HEK293 (cell line): ENCODE data around the gene SRP14.

ENCODE experiments used
- CTCF ChIA-PET: fragments of 350-600 bp; formaldehyde crosslinking; extraction: SDS; loops from one replicate; lab custom pipeline; 2021; ENCODE audit warnings: antibody characterized with exemption; lab: Yijun Ruan, JAX
- POLR2A ChIA-PET: fragments of 300-600 bp; formaldehyde crosslinking; extraction: SDS; loops from one replicate; lab custom pipeline; 2020; ENCODE audit warnings: antibody characterized with exemption, inconsistent platforms; lab: Yijun Ruan, JAX
- H3K27ac ChIP-seq: fragments of 200-500 bp; sonication (Bioruptor generic); 2 replicates; pipeline ENCODE4 v1.5.1; 2014; ENCODE audit warnings: low read depth, low read length, control low read depth, inconsistent platforms; ENCODE audit errors: extremely low read depth
- H3K36me3 ChIP-seq, 2 experiments: fragments of 200-500 bp in 1 of 2; sonication (Bioruptor generic) in 1 of 2; 1 replicate in 1 of 2; 2 replicates in 1 of 2; pipeline ENCODE4 v1.5.1; 2014 to 2017; ENCODE audit warnings: inconsistent platforms in 2 of 2, low read length in 2 of 2; ENCODE audit not compliant: control insufficient read depth in 2 of 2, insufficient read depth in 1 of 2
- H3K4me1 ChIP-seq: fragments of 200-500 bp; sonication (Bioruptor generic); 2 replicates; pipeline ENCODE4 v1.5.1; 2014; ENCODE audit warnings: mild to moderate bottlenecking, low read length, inconsistent platforms; ENCODE audit not compliant: control insufficient read depth, insufficient read depth
- H3K4me3 ChIP-seq: 2 replicates; pipeline ENCODE4 v1.5.1; 2011; ENCODE audit warnings: low read depth, mild to moderate bottlenecking, control low read depth, low read length, moderate library complexity
- H3K9me3 ChIP-seq: fragments of 200-500 bp; sonication (Bioruptor generic); 2 replicates; pipeline ENCODE4 v1.5.1; 2014; ENCODE audit warnings: low read depth, low read length, inconsistent platforms; ENCODE audit not compliant: control insufficient read depth, insufficient read depth
- BCL11A ChIP-seq: fragments of 450-650 bp; formaldehyde crosslinking; IDR thresholded peaks from 2 replicates; pipeline ENCODE4 v1.5.1; 2016; ENCODE audit warnings: low read depth, missing biosample characterization, missing genetic modification characterization
- BCL11B ChIP-seq: fragments of 450-650 bp; formaldehyde crosslinking; IDR thresholded peaks from 2 replicates; pipeline ENCODE4 v1.5.1; 2016; ENCODE audit warnings: low read depth, missing biosample characterization, missing genetic modification characterization
- PATZ1 ChIP-seq: fragments of 450-650 bp; formaldehyde crosslinking; IDR thresholded peaks from 2 replicates; pipeline ENCODE4 v1.5.1; 2016; ENCODE audit warnings: missing biosample characterization, missing genetic modification characterization
- PRDM4 ChIP-seq: fragments of 450-650 bp; formaldehyde crosslinking; IDR thresholded peaks from 2 replicates; pipeline ENCODE4 v1.5.1; 2017; ENCODE audit warnings: missing biosample characterization, missing genetic modification characterization
- SP2 ChIP-seq: fragments of 450-650 bp; formaldehyde crosslinking; IDR thresholded peaks from 2 replicates; pipeline ENCODE4 v1.5.1; 2016; ENCODE audit warnings: missing biosample characterization, missing genetic modification characterization
- ZBTB6 ChIP-seq: fragments of 450-650 bp; formaldehyde crosslinking; IDR thresholded peaks from 2 replicates; pipeline ENCODE4 v1.5.1; 2017; ENCODE audit warnings: missing biosample characterization, missing genetic modification characterization
- ZFP3 ChIP-seq: fragments of 450-650 bp; formaldehyde crosslinking; IDR thresholded peaks from 2 replicates; pipeline ENCODE4 v1.5.1; 2016; ENCODE audit warnings: low read depth, missing biosample characterization, missing genetic modification characterization
- ZNF138 ChIP-seq: fragments of 450-650 bp; formaldehyde crosslinking; IDR thresholded peaks from 2 replicates; pipeline ENCODE4 v1.5.1; 2016; ENCODE audit warnings: missing biosample characterization, missing genetic modification characterization, borderline replicate concordance
- ZNF148 ChIP-seq: fragments of 450-650 bp; formaldehyde crosslinking; IDR thresholded peaks from 2 replicates; pipeline ENCODE4 v1.5.0; 2017; ENCODE audit warnings: missing biosample characterization, missing genetic modification characterization, borderline replicate concordance
- ZNF169 ChIP-seq: fragments of 450-650 bp; formaldehyde crosslinking; IDR thresholded peaks from 2 replicates; pipeline ENCODE4 v1.5.1; 2016; ENCODE audit warnings: missing biosample characterization, missing genetic modification characterization
- ZNF18 ChIP-seq: fragments of 450-650 bp; formaldehyde crosslinking; IDR thresholded peaks from 2 replicates; pipeline ENCODE4 v1.5.1; 2016; ENCODE audit warnings: missing biosample characterization, missing genetic modification characterization
- ZNF223 ChIP-seq: fragments of 450-650 bp; formaldehyde crosslinking; IDR thresholded peaks from 2 replicates; pipeline ENCODE4 v1.5.1; 2016; ENCODE audit warnings: missing biosample characterization, missing genetic modification characterization
- ZNF280C ChIP-seq: fragments of 450-650 bp; formaldehyde crosslinking; IDR thresholded peaks from 2 replicates; pipeline ENCODE4 v1.5.1; 2016; ENCODE audit warnings: missing biosample characterization, missing genetic modification characterization
- ZNF366 ChIP-seq: fragments of 450-650 bp; formaldehyde crosslinking; conservative IDR thresholded peaks from 2 replicates; pipeline ENCODE4 v1.5.1; 2016; ENCODE audit warnings: missing biosample characterization, missing genetic modification characterization
- ZNF423 ChIP-seq: fragments of 450-650 bp; formaldehyde crosslinking; IDR thresholded peaks from 2 replicates; pipeline ENCODE4 v1.5.1; 2016; ENCODE audit warnings: missing biosample characterization, missing genetic modification characterization
- ZNF600 ChIP-seq: fragments of 450-650 bp; formaldehyde crosslinking; IDR thresholded peaks from 2 replicates; pipeline ENCODE4 v1.5.1; 2016; ENCODE audit warnings: missing biosample characterization, missing genetic modification characterization
- ZNF626 ChIP-seq: fragments of 450-650 bp; sonication (Bioruptor Pico); formaldehyde crosslinking; IDR thresholded peaks from 2 replicates; pipeline ENCODE4 v1.5.1; 2018; ENCODE audit warnings: missing biosample characterization, missing genetic modification characterization, inconsistent platforms
- ZNF629 ChIP-seq: fragments of 450-650 bp; formaldehyde crosslinking; IDR thresholded peaks from 2 replicates; pipeline ENCODE4 v1.5.1; 2017; ENCODE audit warnings: missing biosample characterization, missing genetic modification characterization

The SRP14 gene

GRCh38 chr15:40052604-40053003 is 13.6 kb upstream of the SRP14 start (continued):
- TF ChIP-seq ZNF600 (tag by site-specific recombination): 0 out of 2 replicates have a peak, but pooled peaks have one; percentile 19
- TF ChIP-seq, all 188 proteins: peak for 7

GRCh38 chr15:40051616-40052415 is 12.8 kb upstream of the SRP14 start:
- Histone ChIP-seq H3K36me3 (peaks cover 0 to 9% of the 10 kb centered on the region in 2 experiments; a peak in 1 of 3 replicates), H3K4me1 (peaks cover 18% of the 10 kb centered on the region), H3K27ac (no peak overlapping the region), H3K9me3 (no peaks in the 10 kb centered on the region), H3K4me3 (no peak overlapping the region)
- ChIA-PET POLR2A (no interaction called here), CTCF (interaction anchor here (1.0 to 3.8 kb wide), 6 partner anchors 11 to 223 kb away, joined by 3 to 22 read pairs (median 7); no protein-coding TSS in a partner anchor)
- TF ChIP-seq ZNF18 (tag by site-specific recombination) (no peak), ZNF366 (tag by site-specific recombination) (no peak), ZNF148 (no peak), BCL11B (tag by site-specific recombination) (no peak), BCL11A (tag by site-specific recombination) (no peak), ZNF280C (tag by site-specific recombination) (no peak), ZNF138 (tag by site-specific recombination) (no peak), ZNF423 (no peak), ZNF629 (tag by site-specific recombination) (no peak), ZBTB6 (tag by site-specific recombination) (no peak), SP2 (no peak)

GRCh38 chr15:40050788-40051470 is 11.9 kb upstream of the SRP14 start:
- no peak overlapping the region for H3K4me3 ChIP-seq
- peaks cover 0 to 9% of the 10 kb centered on the region in 2 experiments; a peak in 1 of 3 replicates for H3K36me3 ChIP-seq
- H3K9me3 ChIP-seq: no peaks in the 10 kb centered on the region
- H3K27ac ChIP-seq: no peak overlapping the region
- peaks cover 21% of the 10 kb centered on the region for H3K4me1 ChIP-seq
- ChIA-PET POLR2A (no interaction called here), CTCF (interaction anchor here (3.8 kb wide), 1 partner anchor 53 kb away, joined by 22 read pairs; no protein-coding TSS in a partner anchor)
- no peak for TF ChIP-seq ZNF223 (tag by site-specific recombination)
- peak; percentile 35; the same call in 1 of the 2 replicates for TF ChIP-seq ZNF366 (tag by site-specific recombination)
- no peak for TF ChIP-seq PRDM4
- TF ChIP-seq ZFP3 (tag by site-specific recombination): no peak
- no peak for TF ChIP-seq ZNF626 (tag by site-specific recombination)
- TF ChIP-seq ZNF169 (tag by site-specific recombination): no peak
- no peak for TF ChIP-seq BCL11B (tag by site-specific recombination)
- 0 out of 2 replicates have a peak, but pooled peaks have one; percentile 18 for TF ChIP-seq PATZ1 (tag by site-specific recombination)
